ENCODE results near the gene REXO1.

GRCh38 chr19:1855828-1856255, 7.6 kb upstream of the REXO1 start:
- TF ChIP-seq EZH2 (IDR thresholded peaks at IDR 0.05; ENCODE audit: low read length, missing control alignments) (no peak), CTCF (conservative IDR thresholded peaks at IDR 0.05 in 1 of 2, IDR thresholded peaks at IDR 0.05 in 1 of 2; ENCODE audit: low read depth in 1 of 2, low read length in 2 of 2) (no peak)
